Peyer's patch (tissue), 4 donors: ENCODE measurements around the gene PHLDA1. TPM values are rescaled to one million over a fixed set of nuclear protein-coding genes. Genes with fewer than 3 reads are reported as not detected.

ENCODE experiments used
- DNase-seq, 3 donors: peaks; one replicate each; pipeline ENCODE4 v3.0.0-alpha.2; 2017 to 2019
- H3K27ac ChIP-seq, 4 donors: fragments of 200-600 bp; sonication (generic); one replicate each; pipeline ENCODE4 v1.5.1; 2016 to 2019
- H3K27me3 ChIP-seq, 2 donors: fragments of 200-600 bp; sonication (generic); one replicate each; pipeline ENCODE4 v1.5.1; 2019
- H3K36me3 ChIP-seq, 3 donors: fragments of 200-600 bp; sonication (generic); one replicate each; pipeline ENCODE4 v1.5.1; 2016 to 2019
- H3K4me1 ChIP-seq, 4 donors: fragments of 200-600 bp; sonication (generic); one replicate each; pipeline ENCODE4 v1.5.1; 2016 to 2019
- H3K4me3 ChIP-seq, 4 donors: fragments of 200-600 bp; sonication (generic); 1 replicate in 3 of 4; 2 replicates in 1 of 4; pipeline ENCODE4 v1.5.1; 2016 to 2019; ENCODE audit warnings: mild to moderate bottlenecking in 1 of 4
- H3K9me3 ChIP-seq, 4 donors: fragments of 200-600 bp; sonication (generic); one replicate each; pipeline ENCODE4 v1.5.1; 2016 to 2019; ENCODE audit warnings: mild to moderate bottlenecking in 1 of 4
- CTCF ChIP-seq, 6 experiments: fragments of 450-650 bp in 4 of 6; fragments of 200-600 bp in 2 of 6; sonication (generic) in 1 of 6; IDR thresholded peaks; one replicate each; pipeline ENCODE4 v1.5.1; 2017 to 2019; ENCODE audit warnings: antibody characterized with exemption in 6 of 6, mild to moderate bottlenecking in 3 of 6, moderate library complexity in 1 of 6
- POLR2A ChIP-seq, 2 donors: fragments of 450-650 bp; IDR thresholded peaks; one replicate each; pipeline ENCODE4 v1.5.1; 2017; ENCODE audit warnings: antibody characterized with exemption in 2 of 2, mild to moderate bottlenecking in 2 of 2, moderate library complexity in 2 of 2
- total RNA-seq, 4 donors: library from RNA; depleted of rRNA; stranded (reverse); fragments of >200 nt; gene quantifications; one replicate each; pipeline ENCODE4 v1.1.0, GENCODE V29; 2016

PHLDA1 gene
- total RNA-seq, 4 donors from 2014 or later = 4.6 to 25.6 (median 6.0) TPM

GRCh38 chr12:76074701-76075336, 43.2 kb upstream of the PHLDA1 start:
- no peak overlapping the region for H3K27ac ChIP-seq
- H3K4me1 ChIP-seq = peaks cover 0 to 7% (median 0%) of the 10 kb centered on the region in 4 donors
- TF ChIP-seq POLR2A (IDR thresholded peaks at IDR 0.05) (no peak), CTCF (IDR thresholded peaks at IDR 0.05) (no peak)
- no peak for DNase-seq
- no peak overlapping the region for H3K4me3 ChIP-seq
- H3K9me3 ChIP-seq = no peaks in the 10 kb centered on the region
- no peaks in the 10 kb centered on the region for H3K36me3 ChIP-seq
- H3K27me3 ChIP-seq = no peaks in the 10 kb centered on the region

DNA sequence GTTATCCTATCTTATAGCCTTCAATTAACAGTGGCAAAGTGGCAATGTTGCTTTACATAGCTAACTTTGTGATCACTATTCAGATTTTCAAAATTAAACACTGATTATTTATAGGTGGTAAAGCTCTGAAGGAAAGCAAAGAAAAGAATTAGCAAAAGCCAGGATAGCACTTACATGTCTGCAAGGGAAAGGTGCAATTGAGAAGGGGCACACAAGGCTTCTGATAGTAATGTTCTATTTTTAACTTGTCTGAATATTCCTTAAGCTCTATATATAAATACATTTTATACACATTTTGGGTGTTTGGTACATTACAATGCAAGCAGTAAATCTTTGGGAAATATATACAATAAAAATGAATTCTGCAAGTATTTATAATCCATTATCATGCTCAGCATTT, 42.0 kb upstream of the PHLDA1 start:
- H3K4me1 ChIP-seq = peaks cover 0 to 7% (median 0%) of the 10 kb centered on the region in 4 donors
- no peak for DNase-seq
- H3K4me3 ChIP-seq = no peak overlapping the region
- H3K36me3 ChIP-seq = no peaks in the 10 kb centered on the region
- H3K27ac ChIP-seq = no peak overlapping the region
- no peak for TF ChIP-seq POLR2A (IDR thresholded peaks at IDR 0.05)
- no peak for TF ChIP-seq CTCF (IDR thresholded peaks at IDR 0.05)
- H3K9me3 ChIP-seq = no peaks in the 10 kb centered on the region
- H3K27me3 ChIP-seq = no peaks in the 10 kb centered on the region

DNA sequence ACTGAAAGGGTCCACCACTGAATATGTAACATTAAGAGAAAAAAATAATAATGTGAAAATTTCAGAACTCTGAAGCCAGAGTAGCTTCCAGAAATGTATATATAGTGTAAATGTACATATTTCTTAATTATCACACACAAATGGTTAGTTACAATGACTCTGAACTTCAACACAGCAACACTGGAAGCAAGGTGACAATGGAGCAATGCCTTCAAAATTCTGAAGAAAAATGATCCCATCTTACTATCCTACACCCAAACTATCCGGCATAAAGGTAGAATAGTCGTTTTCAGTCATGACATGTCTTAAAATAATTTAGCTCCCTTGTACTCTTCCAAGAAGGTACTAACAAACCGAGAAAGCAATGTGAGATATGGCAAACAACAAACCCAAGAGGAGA, 41.0 kb upstream of the PHLDA1 start:
- TF ChIP-seq CTCF (IDR thresholded peaks at IDR 0.05) (no peak), POLR2A (IDR thresholded peaks at IDR 0.05) (no peak)
- no peaks in the 10 kb centered on the region for H3K9me3 ChIP-seq
- no peak for DNase-seq

DNA sequence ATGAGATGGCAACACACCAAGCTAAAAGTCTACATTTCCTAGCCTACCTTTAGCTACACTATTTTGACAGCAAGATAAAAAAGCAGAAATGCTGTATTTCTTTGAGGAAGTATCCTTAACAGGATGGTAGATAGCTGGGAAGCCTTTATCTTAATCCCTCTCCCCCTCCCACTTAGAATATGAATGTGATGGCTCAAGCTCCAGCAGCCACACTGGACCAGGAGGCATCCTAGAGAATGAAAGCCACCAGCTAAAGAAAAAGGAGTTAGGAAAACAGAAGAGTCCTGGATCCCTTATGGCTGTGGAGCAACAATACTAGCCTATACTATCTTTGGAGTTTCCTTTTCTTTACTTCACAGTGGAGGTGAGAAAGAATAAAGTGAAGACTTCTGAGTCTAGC, 37.8 kb upstream of the PHLDA1 start:
- TF ChIP-seq CTCF (IDR thresholded peaks at IDR 0.05) (no peak), POLR2A (IDR thresholded peaks at IDR 0.05) (no peak)
- no peaks in the 10 kb centered on the region for H3K27me3 ChIP-seq

More for the DNA sequence above, 41.0 kb upstream of the PHLDA1 start:
- H3K4me1 ChIP-seq = peaks cover 0 to 7% (median 0%) of the 10 kb centered on the region in 4 donors
- no peaks in the 10 kb centered on the region for H3K27me3 ChIP-seq
- no peak overlapping the region for H3K27ac ChIP-seq
- H3K4me3 ChIP-seq = no peak overlapping the region
- H3K36me3 ChIP-seq = peaks cover 0 to 2% (median 0%) of the 10 kb centered on the region in 3 donors

GRCh38 chr12:76065917-76066316, 34.3 kb upstream of the PHLDA1 start:
- H3K4me1 ChIP-seq = no peaks in the 10 kb centered on the region
- TF ChIP-seq POLR2A (IDR thresholded peaks at IDR 0.05) (no peak), CTCF (IDR thresholded peaks at IDR 0.05) (no peak)
- no peak overlapping the region for H3K4me3 ChIP-seq
- no peak overlapping the region for H3K27ac ChIP-seq
- peaks cover 0 to 6% (median 2%) of the 10 kb centered on the region in 4 donors for H3K9me3 ChIP-seq
- H3K36me3 ChIP-seq = peaks cover 0 to 25% (median 0%) of the 10 kb centered on the region in 3 donors
- DNase-seq = no peak
- no peaks in the 10 kb centered on the region for H3K27me3 ChIP-seq

More for the DNA sequence above, 37.8 kb upstream of the PHLDA1 start:
- peaks cover 0 to 14% (median 0%) of the 10 kb centered on the region in 3 donors for H3K36me3 ChIP-seq
- no peak overlapping the region for H3K4me3 ChIP-seq
- peaks cover 0 to 6% (median 2%) of the 10 kb centered on the region in 4 donors for H3K9me3 ChIP-seq
- no peaks in the 10 kb centered on the region for H3K4me1 ChIP-seq
- no peak overlapping the region for H3K27ac ChIP-seq
- DNase-seq = no peak
